COLO668 (cell line): ENCODE results near the gene CD40LG.

Experiments used
- DNase-seq: peaks from one replicate; lab custom pipeline; 2025; ENCODE audit not compliant: unreplicated experiment; lab: John Stamatoyannopoulos, UW

Gene CD40LG

GRCh38 chrX:136692271-136692670 is 44.3 kb downstream of the CD40LG start:
- no peak for DNase-seq

GRCh38 chrX:136694431-136695087 is 46.6 kb downstream of the CD40LG start:
- no peak for DNase-seq

GRCh38 chrX:136697156-136697555 is 49.2 kb downstream of the CD40LG start:
- no peak for DNase-seq

- DNase-seq = no peak
Observed at GRCh38 chrX:136708348-136708747, 60.4 kb downstream of the CD40LG start.
